Esophagus muscularis mucosa (tissue), 3 donors: ENCODE results near the gene ECEL1.

Experiments
- CTCF ChIP-seq, 3 experiments: fragments of 200-600 bp in 2 of 3; fragments of 450-650 bp in 1 of 3; sonication (generic) in 2 of 3; IDR thresholded peaks; one replicate each; pipeline ENCODE4 v1.5.1; 2017 to 2019; ENCODE audit warnings: antibody characterized with exemption in 3 of 3, mild to moderate bottlenecking in 2 of 3, moderate library complexity in 1 of 3
- POLR2AphosphoS5 ChIP-seq, 2 donors: sonication (generic); formaldehyde crosslinking; IDR thresholded peaks; one replicate each; pipeline ENCODE4 v1.6.1; 2017; ENCODE audit warnings: antibody characterized with exemption in 2 of 2

- TF ChIP-seq POLR2AphosphoS5 (IDR thresholded peaks at IDR 0.05) (no peak), CTCF (IDR thresholded peaks at IDR 0.05) (no peak)
These were observed 2.8 kb upstream of the ECEL1 start for GRCh38 chr2:232490221-232491138.
